Measurements from ENCODE around the gene CCL18.

DNA sequence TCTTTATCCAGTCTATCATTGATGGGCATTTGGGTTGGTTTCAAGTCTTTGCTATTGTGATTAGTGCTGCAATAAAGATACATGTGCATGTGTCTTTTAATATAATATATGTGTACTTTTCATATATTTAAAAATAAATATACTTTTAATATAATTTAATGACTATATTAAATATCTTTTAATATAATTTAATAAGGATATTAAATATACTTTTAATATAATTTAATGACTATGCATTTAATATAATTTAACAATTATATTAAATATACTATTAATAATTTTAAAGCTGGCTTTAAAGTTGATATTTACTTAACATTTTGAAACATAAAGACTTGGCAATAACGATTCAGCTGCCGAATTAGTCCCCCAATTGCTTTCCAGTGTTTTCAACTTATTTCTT, 47.5 kb upstream of the CCL18 start:
- TF ChIP-seq POLR2AphosphoS5 (IDR thresholded peaks at IDR 0.05; ENCODE audit: low read depth, low read length) (no peak), RFX5 (IDR thresholded peaks at IDR 0.05; ENCODE audit: borderline replicate concordance, low read depth, low read length) (no peak)

Measured in H1 (cell line).